Nephron progenitor cell (in vitro differentiated cells): ENCODE results near the gene FRMD4B.

Experiments
- DNase-seq: peaks from one replicate; pipeline ENCODE4 v3.0.0; 2021
- H3K27ac Mint-ChIP-seq: 2 replicates; pipeline ENCODE4 v1.8.0; 2021; ENCODE audit warnings: mild to moderate bottlenecking, moderate library complexity, mixed read lengths
- H3K27me3 Mint-ChIP-seq: 2 replicates; pipeline ENCODE4 v1.8.0; 2021; ENCODE audit warnings: mild to moderate bottlenecking, low read depth, mixed read lengths; ENCODE audit not compliant: poor library complexity
- H3K36me3 Mint-ChIP-seq: 2 replicates; pipeline ENCODE4 v1.8.0; 2021; ENCODE audit warnings: low read depth, mixed read lengths
- H3K4me1 Mint-ChIP-seq: 2 replicates; pipeline ENCODE4 v1.8.0; 2021; ENCODE audit warnings: mixed read lengths
- H3K4me3 Mint-ChIP-seq: 2 replicates; pipeline ENCODE4 v1.8.0; 2021; ENCODE audit warnings: mild to moderate bottlenecking, moderate library complexity, mixed read lengths
- H3K9me3 Mint-ChIP-seq: 2 replicates; pipeline ENCODE4 v1.8.0; 2021; ENCODE audit warnings: mild to moderate bottlenecking, moderate library complexity, mixed read lengths
- CTCF ChIP-seq: fragments of 200-600 bp; sonication (generic); IDR thresholded peaks from 2 replicates; pipeline ENCODE4 v1.5.0; 2021; ENCODE audit warnings: antibody characterized with exemption

Gene FRMD4B

GRCh38 chr3:69368129-69368741 lies 17.7 kb downstream of the FRMD4B start:
- no peak for TF ChIP-seq CTCF
- Mint-ChIP-seq H3K4me1 (no peaks in the 10 kb centered on the region), H3K27ac (peak overlapping the region; percentile 16), H3K27me3 (peaks cover 12% of the 10 kb centered on the region), H3K4me3 (no peak overlapping the region), H3K36me3 (no peaks in the 10 kb centered on the region), H3K9me3 (no peaks in the 10 kb centered on the region)
- DNase-seq: no peak

- Mint-ChIP-seq H3K9me3 (no peaks in the 10 kb centered on the region), H3K36me3 (no peaks in the 10 kb centered on the region), H3K4me1 (no peaks in the 10 kb centered on the region), H3K27ac (no peak overlapping the region), H3K27me3 (peaks cover 12% of the 10 kb centered on the region), H3K4me3 (no peak overlapping the region)
- TF ChIP-seq CTCF: no peak
- DNase-seq: no peak
Observed at GRCh38 chr3:69367586-69367985, 18.3 kb downstream of the FRMD4B start.

GRCh38 chr3:69364354-69364753 lies 21.5 kb downstream of the FRMD4B start:
- Mint-ChIP-seq H3K9me3 (no peaks in the 10 kb centered on the region), H3K4me1 (no peaks in the 10 kb centered on the region), H3K36me3 (no peaks in the 10 kb centered on the region), H3K27me3 (peaks cover 4% of the 10 kb centered on the region), H3K4me3 (no peak overlapping the region), H3K27ac (peak overlapping the region; percentile 45)
- TF ChIP-seq CTCF: no peak
- DNase-seq: no peak

GRCh38 chr3:69360690-69361089 lies 25.2 kb downstream of the FRMD4B start:
- Mint-ChIP-seq H3K36me3 (no peaks in the 10 kb centered on the region), H3K4me1 (no peaks in the 10 kb centered on the region), H3K27me3 (peaks cover 4% of the 10 kb centered on the region), H3K4me3 (no peak overlapping the region), H3K9me3 (peaks cover 10% of the 10 kb centered on the region), H3K27ac (no peak overlapping the region)
- TF ChIP-seq CTCF: no peak
- DNase-seq: no peak

- Mint-ChIP-seq H3K36me3 (no peaks in the 10 kb centered on the region), H3K27me3 (peaks cover 6% of the 10 kb centered on the region), H3K27ac (no peak overlapping the region), H3K9me3 (peaks cover 10% of the 10 kb centered on the region), H3K4me1 (no peaks in the 10 kb centered on the region), H3K4me3 (no peak overlapping the region)
- no peak for TF ChIP-seq CTCF
- no peak for DNase-seq
Observed at GRCh38 chr3:69359916-69360315, 26.0 kb downstream of the FRMD4B start.

- H3K4me1 Mint-ChIP-seq: no peaks in the 10 kb centered on the region
- DNase-seq: no peak
- H3K27me3 Mint-ChIP-seq: peaks cover 6% of the 10 kb centered on the region
- H3K36me3 Mint-ChIP-seq: no peaks in the 10 kb centered on the region
- no peak overlapping the region for H3K27ac Mint-ChIP-seq
- peaks cover 10% of the 10 kb centered on the region for H3K9me3 Mint-ChIP-seq
- no peak overlapping the region for H3K4me3 Mint-ChIP-seq
- no peak for TF ChIP-seq CTCF
Observed at GRCh38 chr3:69359339-69359893, 26.5 kb downstream of the FRMD4B start.
